ENCODE results near the gene NDFIP1. TPM values are rescaled to one million over a fixed set of nuclear protein-coding genes. Genes with fewer than 3 reads are reported as not detected.
A peak's percentile ranks its signal among the peaks of the same experiment; 100 is the strongest.

Gene NDFIP1
- total RNA-seq (2014; rRNA removed; shearing (Covaris generic)) (15.4 and 18.7 TPM in 2 replicates), total RNA-seq (2022) (33.1 and 37.4 TPM in 2 replicates), Bru-seq, nascent RNA (percentile 84 among the genes with signal in this experiment), BruChase-seq, experiment 1, labeled RNA remaining after a 6-hour chase (percentile 80 among the genes with signal in this experiment), BruChase-seq, experiment 2, labeled RNA remaining after a 2-hour chase (percentile 76 among the genes with signal in this experiment)
- long read RNA-seq, transcript NDFIP1-201 (8 exons, 3,851 nt), result major isoform, 118 of 129 reads
- long read RNA-seq, partial matches to known transcripts, result 5 of 129 reads
- long read RNA-seq, other reads (novel, unspliced or antisense), result 6 of 129 reads

GRCh38 chr5:142108432-142109330 is at the start of gene NDFIP1:
NDFIP1 (plus strand) TSS chr5:142108779; CDS start chr5:142108975, 196 bp downstream.
- no TSS peak for BruUV-seq (replicated peaks)
- peak within 1 kb of the TSS; percentile 66 for H3K27ac ChIP-seq (ENCODE audit: low read depth, low read length, poor library complexity, severe bottlenecking)
- peaks cover 15% of the 10 kb centered on the region for H3K4me1 ChIP-seq (ENCODE audit: insufficient read depth, low read length, poor library complexity, severe bottlenecking)
- H3K4me2 ChIP-seq (ENCODE audit: low read length), result peak within 1 kb of the TSS; percentile 76
- POLR2A ChIA-PET, result interaction anchor here (0.5 to 1.7 kb wide), 5 partner anchors 11 to 94 kb away, joined by 3 to 7 read pairs (median 5); no protein-coding TSS in a partner anchor
- H2AFZ ChIP-seq (ENCODE audit: low read length), result peak within 1 kb of the TSS; percentile 97
- H3K9me3 ChIP-seq (ENCODE audit: low read length), result no peaks in the 10 kb centered on the region
- peaks cover 32% of the 10 kb centered on the region for H3K79me2 ChIP-seq (ENCODE audit: insufficient read depth, low read depth, low read length)
- CTCF ChIA-PET (ENCODE audit: unreplicated experiment), result interaction anchor here (0.6 kb wide), 1 partner anchor 108 kb away, joined by 3 read pairs; no protein-coding TSS in a partner anchor
- intact Hi-C loops (cut with micrococcal nuclease; ENCODE audit: unreplicated experiment), result loop anchor here (10.0 kb wide), 1 partner anchor 784 kb away; the partner anchor contains the start of gene TAF7
- peaks cover 11% of the 10 kb centered on the region for H3K36me3 ChIP-seq (ENCODE audit: insufficient read depth, low read length)
- DNase-seq (ENCODE audit: low spot score), result peak; percentile 79
- TF ChIP-seq EZH2phosphoT487 (IDR thresholded peaks at IDR 0.05; ENCODE audit: borderline replicate concordance, low read depth, low read length), result no peak
- no peak; the same call in none of the 2 replicates for TF ChIP-seq CTCF (conservative IDR thresholded peaks at IDR 0.05; ENCODE audit: low read length)
- H3K4me3 ChIP-seq (ENCODE audit: low read depth, low read length, poor library complexity, severe bottlenecking), result peak within 1 kb of the TSS; percentile 86
- no peaks in the 10 kb centered on the region for H3K9me2 ChIP-seq (ENCODE audit: insufficient read depth, low read length)
- H4K20me1 ChIP-seq (ENCODE audit: insufficient read depth, low read length), result no peaks in the 10 kb centered on the region

GRCh38 chr5:142059304-142059940 is 49.2 kb upstream of the NDFIP1 start:
- no peak for DNase-seq (ENCODE audit: low spot score)
- BruUV-seq (replicated peaks), result no TSS peak
- Histone ChIP-seq H3K9me3 (ENCODE audit: low read length) (no peaks in the 10 kb centered on the region), H3K4me2 (ENCODE audit: low read length) (no peak overlapping the region), H3K27ac (ENCODE audit: low read depth, low read length, poor library complexity, severe bottlenecking) (no peak overlapping the region), H3K79me2 (ENCODE audit: insufficient read depth, low read depth, low read length) (no peaks in the 10 kb centered on the region), H3K4me3 (ENCODE audit: low read depth, low read length, poor library complexity, severe bottlenecking) (no peak overlapping the region), H3K9me2 (ENCODE audit: insufficient read depth, low read length) (no peaks in the 10 kb centered on the region), H3K36me3 (ENCODE audit: insufficient read depth, low read length) (no peaks in the 10 kb centered on the region), H2AFZ (ENCODE audit: low read length) (no peak overlapping the region), H4K20me1 (ENCODE audit: insufficient read depth, low read length) (no peaks in the 10 kb centered on the region), H3K4me1 (ENCODE audit: insufficient read depth, low read length, poor library complexity, severe bottlenecking) (no peaks in the 10 kb centered on the region)
- TF ChIP-seq CTCF (conservative IDR thresholded peaks at IDR 0.05; ENCODE audit: low read length), result 0 out of 2 replicates have a peak, but pooled peaks have one; percentile 25
- no peak for TF ChIP-seq EZH2phosphoT487 (IDR thresholded peaks at IDR 0.05; ENCODE audit: borderline replicate concordance, low read depth, low read length)
- POLR2A ChIA-PET, result no interaction called here
- intact Hi-C loops (cut with micrococcal nuclease; ENCODE audit: unreplicated experiment), result no loop called here
- CTCF ChIA-PET (ENCODE audit: unreplicated experiment), result no interaction called here
